Testis (tissue), 2 donors: ENCODE measurements around the gene MAML3.

Source experiments
- POLR2A ChIP-seq: fragments of 450-650 bp; IDR thresholded peaks from one replicate; pipeline ENCODE4 v1.6.1; 2017; ENCODE audit warnings: antibody characterized with exemption, mild to moderate bottlenecking, moderate library complexity
- TF ChIP-seq, protein P1 (sequence below), 3 experiments: fragments of 450-650 bp in 2 of 3; fragments of 200-600 bp in 1 of 3; sonication (generic) in 1 of 3; IDR thresholded peaks; one replicate each; pipeline ENCODE4 v1.5.1; 2016 to 2019; ENCODE audit warnings: antibody characterized with exemption in 3 of 3, mild to moderate bottlenecking in 2 of 3, moderate library complexity in 1 of 3

DNA sequence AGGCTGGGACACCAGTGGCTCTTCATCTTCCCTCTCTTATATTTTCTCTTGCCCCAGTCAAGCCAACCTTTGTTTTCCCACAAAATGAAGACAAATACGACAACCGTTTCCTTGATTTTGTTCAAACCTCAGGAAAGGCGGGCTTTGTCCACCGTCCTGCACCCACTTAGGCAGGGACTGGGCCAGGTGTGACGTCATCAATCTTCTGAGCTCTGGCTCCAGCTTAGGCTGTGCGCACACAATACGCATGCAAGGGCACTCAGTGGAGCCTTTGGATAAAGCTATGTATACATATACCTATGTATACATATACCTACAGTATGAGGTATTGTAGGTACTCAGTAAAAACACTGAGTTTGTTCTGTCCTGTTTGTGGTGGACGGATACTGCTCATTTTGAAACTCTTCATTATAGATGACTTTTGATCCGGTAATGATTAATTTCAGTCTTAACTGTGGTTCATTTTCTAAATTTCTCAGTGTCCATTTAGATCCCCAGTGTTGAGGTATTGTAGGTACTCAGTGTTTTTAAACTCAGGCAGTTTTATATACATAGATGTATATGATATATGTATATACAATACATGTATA, 293.5 kb downstream of the MAML3 start:
- TF ChIP-seq, protein P1, sequence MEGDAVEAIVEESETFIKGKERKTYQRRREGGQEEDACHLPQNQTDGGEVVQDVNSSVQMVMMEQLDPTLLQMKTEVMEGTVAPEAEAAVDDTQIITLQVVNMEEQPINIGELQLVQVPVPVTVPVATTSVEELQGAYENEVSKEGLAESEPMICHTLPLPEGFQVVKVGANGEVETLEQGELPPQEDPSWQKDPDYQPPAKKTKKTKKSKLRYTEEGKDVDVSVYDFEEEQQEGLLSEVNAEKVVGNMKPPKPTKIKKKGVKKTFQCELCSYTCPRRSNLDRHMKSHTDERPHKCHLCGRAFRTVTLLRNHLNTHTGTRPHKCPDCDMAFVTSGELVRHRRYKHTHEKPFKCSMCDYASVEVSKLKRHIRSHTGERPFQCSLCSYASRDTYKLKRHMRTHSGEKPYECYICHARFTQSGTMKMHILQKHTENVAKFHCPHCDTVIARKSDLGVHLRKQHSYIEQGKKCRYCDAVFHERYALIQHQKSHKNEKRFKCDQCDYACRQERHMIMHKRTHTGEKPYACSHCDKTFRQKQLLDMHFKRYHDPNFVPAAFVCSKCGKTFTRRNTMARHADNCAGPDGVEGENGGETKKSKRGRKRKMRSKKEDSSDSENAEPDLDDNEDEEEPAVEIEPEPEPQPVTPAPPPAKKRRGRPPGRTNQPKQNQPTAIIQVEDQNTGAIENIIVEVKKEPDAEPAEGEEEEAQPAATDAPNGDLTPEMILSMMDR (IDR thresholded peaks at IDR 0.05), result no peak
- TF ChIP-seq POLR2A, result no peak
